ENCODE data around the gene FHIP1B. TPM values are rescaled to one million over a fixed set of nuclear protein-coding genes. Genes with fewer than 3 reads are reported as not detected.

FHIP1B gene
- total and polyA plus RNA-seq, 2 experiments from 2014 or later = 10.9 to 25.4 TPM

- Histone ChIP-seq H4K20me1 (ENCODE audit: insufficient read depth) (no peaks in the 10 kb centered on the region), H3K9ac (no peak overlapping the region), H3K36me3 (ENCODE audit: low read depth) (no peaks in the 10 kb centered on the region; the same call in 1 of the 2 replicates), H3K27me3 (replicated peaks; ENCODE audit: insufficient read depth) (no peaks in the 10 kb centered on the region), H3K27ac (no peak overlapping the region), H3K9me3 (ENCODE audit: low read depth) (no peaks in the 10 kb centered on the region), H3K4me1 (ENCODE audit: insufficient read depth) (peaks cover 13% of the 10 kb centered on the region), H3K4me2 (ENCODE audit: unreplicated experiment) (no peak overlapping the region), H3K9me2 (ENCODE audit: insufficient read depth) (no peaks in the 10 kb centered on the region), H3K79me2 (ENCODE audit: insufficient read depth) (no peaks in the 10 kb centered on the region), H2AFZ (no peak overlapping the region), H3K4me3 (no peak overlapping the region), H3F3A (ENCODE audit: insufficient read depth) (0 out of 2 replicates have a peak, but pooled peaks cover 8% of the 10 kb centered on the region)
- DNase-seq = no peak
- TF ChIP-seq EZH2 (IDR thresholded peaks at IDR 0.05; ENCODE audit: insufficient read depth, poor library complexity, severe bottlenecking) (no peak), EZH2phosphoT487 (IDR thresholded peaks at IDR 0.05; ENCODE audit: insufficient read depth, low read depth) (no peak)
- WGBS, 2 experiments (ENCODE audit: low coverage in 1 of 2, low lambda C conversion rate in 2 of 2, missing lambda C conversion rate in 2 of 2) = 100% methylated on average over 1 of the region's 1 CpG
- in situ Hi-C loops (cut with MboI) = no loop called here
These were observed 29.7 kb downstream of the FHIP1B start for GRCh38 chr11:6204706-6205105.

- H3K79me2 ChIP-seq (ENCODE audit: insufficient read depth) = no peaks in the 10 kb centered on the region
- H2AFZ ChIP-seq = no peak overlapping the region
- 51 to 63% methylated on average over 3 of the region's 3 CpGs for WGBS, 2 experiments (ENCODE audit: low coverage in 1 of 2, low lambda C conversion rate in 2 of 2, missing lambda C conversion rate in 2 of 2)
- no peaks in the 10 kb centered on the region for H3K27me3 ChIP-seq (replicated peaks; ENCODE audit: insufficient read depth)
- H3K9me2 ChIP-seq (ENCODE audit: insufficient read depth) = no peaks in the 10 kb centered on the region
- H3K9ac ChIP-seq = no peak overlapping the region
- no peak for DNase-seq
- no peaks in the 10 kb centered on the region for H4K20me1 ChIP-seq (ENCODE audit: insufficient read depth)
- H3K27ac ChIP-seq = no peak overlapping the region
- no peak overlapping the region for H3K4me2 ChIP-seq (ENCODE audit: unreplicated experiment)
- no peak for TF ChIP-seq EZH2phosphoT487 (IDR thresholded peaks at IDR 0.05; ENCODE audit: insufficient read depth, low read depth)
- no peak for TF ChIP-seq EZH2 (IDR thresholded peaks at IDR 0.05; ENCODE audit: insufficient read depth, poor library complexity, severe bottlenecking)
- H3K4me1 ChIP-seq (ENCODE audit: insufficient read depth) = peaks cover 13% of the 10 kb centered on the region
- in situ Hi-C loops (cut with MboI) = no loop called here
- no peak overlapping the region for H3K4me3 ChIP-seq
- no peaks in the 10 kb centered on the region for H3K9me3 ChIP-seq (ENCODE audit: low read depth)
- 0 out of 2 replicates have a peak, but pooled peaks cover 8% of the 10 kb centered on the region for H3F3A ChIP-seq (ENCODE audit: insufficient read depth)
- H3K36me3 ChIP-seq (ENCODE audit: low read depth) = no peaks in the 10 kb centered on the region
These were observed 31.1 kb downstream of the FHIP1B start for GRCh38 chr11:6203327-6203726.

GRCh38 chr11:6202041-6202440, 32.4 kb downstream of the FHIP1B start:
- no peaks in the 10 kb centered on the region for H3K27me3 ChIP-seq (replicated peaks; ENCODE audit: insufficient read depth)
- WGBS, 2 experiments (ENCODE audit: low coverage in 1 of 2, low lambda C conversion rate in 2 of 2, missing lambda C conversion rate in 2 of 2) = 59 to 67% methylated on average over 1 of the region's 1 CpG
- no peak overlapping the region for H3K9ac ChIP-seq
- TF ChIP-seq EZH2 (IDR thresholded peaks at IDR 0.05; ENCODE audit: insufficient read depth, poor library complexity, severe bottlenecking) (no peak), EZH2phosphoT487 (IDR thresholded peaks at IDR 0.05; ENCODE audit: insufficient read depth, low read depth) (no peak)
- 0 out of 2 replicates have a peak, but pooled peaks cover 8% of the 10 kb centered on the region for H3F3A ChIP-seq (ENCODE audit: insufficient read depth)
- H3K4me2 ChIP-seq (ENCODE audit: unreplicated experiment) = peak overlapping the region; percentile 35
- H3K27ac ChIP-seq = peak overlapping the region; percentile 29; the same call in 1 of the 2 replicates
- H3K9me3 ChIP-seq (ENCODE audit: low read depth) = no peaks in the 10 kb centered on the region
- DNase-seq = peak; percentile 37
- no peak overlapping the region for H2AFZ ChIP-seq
- no peak overlapping the region for H3K4me3 ChIP-seq
- in situ Hi-C loops (cut with MboI) = no loop called here
- H4K20me1 ChIP-seq (ENCODE audit: insufficient read depth) = no peaks in the 10 kb centered on the region
- no peaks in the 10 kb centered on the region for H3K36me3 ChIP-seq (ENCODE audit: low read depth)
- peaks cover 13% of the 10 kb centered on the region for H3K4me1 ChIP-seq (ENCODE audit: insufficient read depth)
- H3K9me2 ChIP-seq (ENCODE audit: insufficient read depth) = no peaks in the 10 kb centered on the region
- H3K79me2 ChIP-seq (ENCODE audit: insufficient read depth) = no peaks in the 10 kb centered on the region

GRCh38 chr11:6201481-6201880, 33.0 kb downstream of the FHIP1B start:
- H3K4me1 ChIP-seq (ENCODE audit: insufficient read depth) = peaks cover 13% of the 10 kb centered on the region
- in situ Hi-C loops (cut with MboI) = no loop called here
- H3K36me3 ChIP-seq (ENCODE audit: low read depth) = no peaks in the 10 kb centered on the region
- WGBS, 2 experiments (ENCODE audit: low coverage in 1 of 2, low lambda C conversion rate in 2 of 2, missing lambda C conversion rate in 2 of 2) = 54 to 58% methylated on average over 2 of the region's 2 CpGs
- no peaks in the 10 kb centered on the region for H3K79me2 ChIP-seq (ENCODE audit: insufficient read depth)
- DNase-seq = peak; percentile 72
- no peaks in the 10 kb centered on the region for H3K27me3 ChIP-seq (replicated peaks; ENCODE audit: insufficient read depth)
- H3K9me3 ChIP-seq (ENCODE audit: low read depth) = no peaks in the 10 kb centered on the region
- H3K4me3 ChIP-seq = no peak overlapping the region
- no peak overlapping the region for H2AFZ ChIP-seq
- 0 out of 2 replicates have a peak, but pooled peaks cover 8% of the 10 kb centered on the region for H3F3A ChIP-seq (ENCODE audit: insufficient read depth)
- H3K27ac ChIP-seq = peak overlapping the region; percentile 29; the same call in 1 of the 2 replicates
- peak overlapping the region; percentile 35 for H3K4me2 ChIP-seq (ENCODE audit: unreplicated experiment)
- no peaks in the 10 kb centered on the region for H4K20me1 ChIP-seq (ENCODE audit: insufficient read depth)
- TF ChIP-seq EZH2 (IDR thresholded peaks at IDR 0.05; ENCODE audit: insufficient read depth, poor library complexity, severe bottlenecking) = no peak
- TF ChIP-seq EZH2phosphoT487 (IDR thresholded peaks at IDR 0.05; ENCODE audit: insufficient read depth, low read depth) = no peak
- H3K9me2 ChIP-seq (ENCODE audit: insufficient read depth) = no peaks in the 10 kb centered on the region
- H3K9ac ChIP-seq = no peak overlapping the region
